H9 (cell line): Measurements from ENCODE around the gene ANKRD52. TPM values are rescaled to one million over a fixed set of nuclear protein-coding genes. Genes with fewer than 3 reads are reported as not detected.
A peak's percentile ranks its signal among the peaks of the same experiment; 100 is the strongest.

Experiments
- DNase-seq: peaks from one replicate; pipeline ENCODE4 v3.0.0-alpha.2; 2017
- H2AFZ ChIP-seq: one replicate; pipeline ENCODE4 v1.6.1; 2013; ENCODE audit warnings: mild to moderate bottlenecking, low read length, control low read depth, moderate library complexity
- H2AK5ac ChIP-seq: 2 replicates; pipeline ENCODE4 v1.6.1; 2013; ENCODE audit warnings: low read length, control low read depth, mixed read lengths; ENCODE audit not compliant: insufficient read length
- H2BK120ac ChIP-seq: one replicate; pipeline ENCODE4 v1.6.1; 2013; ENCODE audit warnings: low read depth, mild to moderate bottlenecking, low read length, control low read depth, inconsistent platforms; ENCODE audit not compliant: poor library complexity, severe bottlenecking
- H2BK12ac ChIP-seq: 2 replicates; pipeline ENCODE4 v1.6.1; 2013; ENCODE audit warnings: low read length, control low read depth, mixed read lengths, low read depth; ENCODE audit not compliant: insufficient read length
- H2BK15ac ChIP-seq: 2 replicates; pipeline ENCODE4 v1.6.1; 2013; ENCODE audit warnings: low read depth, low read length, control low read depth
- H2BK20ac ChIP-seq: one replicate; pipeline ENCODE4 v1.6.1; 2013; ENCODE audit warnings: low read depth, mild to moderate bottlenecking, low read length, control low read depth, inconsistent platforms; ENCODE audit not compliant: poor library complexity, severe bottlenecking
- H2BK5ac ChIP-seq: 2 replicates; pipeline ENCODE4 v1.6.1; 2013; ENCODE audit warnings: low read length, control low read depth, mixed read lengths; ENCODE audit not compliant: insufficient read length
- H3K14ac ChIP-seq: 2 replicates; pipeline ENCODE4 v1.6.1; 2013; ENCODE audit warnings: low read length, control low read depth; ENCODE audit not compliant: insufficient read depth
- H3K18ac ChIP-seq: 2 replicates; pipeline ENCODE4 v1.6.1; 2013; ENCODE audit warnings: low read depth, mild to moderate bottlenecking, mixed read lengths, low read length, control low read depth; ENCODE audit not compliant: insufficient read length
- H3K23ac ChIP-seq: 2 replicates; pipeline ENCODE4 v1.6.1; 2013; ENCODE audit warnings: low read length, control low read depth, mixed read lengths, low read depth; ENCODE audit not compliant: insufficient read length
- H3K23me2 ChIP-seq: 2 replicates; pipeline ENCODE4 v1.6.1; 2013; ENCODE audit warnings: low read depth, mild to moderate bottlenecking, mixed read lengths, low read length, control low read depth; ENCODE audit not compliant: insufficient read length, poor library complexity, severe bottlenecking
- H3K27ac ChIP-seq: 2 replicates; pipeline ENCODE4 v1.5.1; 2013; ENCODE audit warnings: low read length, control low read depth, mixed read lengths, low read depth; ENCODE audit not compliant: insufficient read length
- H3K27me3 ChIP-seq: 2 replicates; pipeline ENCODE4 v1.6.1; 2013; ENCODE audit warnings: low read length, control low read depth, inconsistent platforms; ENCODE audit not compliant: insufficient read depth
- H3K4ac ChIP-seq: 2 replicates; pipeline ENCODE4 v1.6.1; 2013; ENCODE audit warnings: low read depth, mild to moderate bottlenecking, control low read depth, inconsistent platforms, low read length, moderate library complexity
- H3K4me1 ChIP-seq: 2 replicates; pipeline ENCODE4 v1.6.1; 2013; ENCODE audit warnings: low read length, control low read depth, inconsistent platforms; ENCODE audit not compliant: insufficient read depth
- H3K4me2 ChIP-seq: 2 replicates; pipeline ENCODE4 v1.6.1; 2013; ENCODE audit warnings: low read length, control low read depth, mixed read lengths; ENCODE audit not compliant: insufficient read length, insufficient read depth
- H3K56ac ChIP-seq: 2 replicates; pipeline ENCODE4 v1.6.1; 2013; ENCODE audit warnings: low read depth, mild to moderate bottlenecking, mixed read lengths, low read length, control low read depth; ENCODE audit not compliant: insufficient read length
- H3K79me1 ChIP-seq: 2 replicates; pipeline ENCODE4 v1.6.1; 2013; ENCODE audit warnings: low read depth, mild to moderate bottlenecking, moderate library complexity, low read length, control low read depth, inconsistent platforms; ENCODE audit not compliant: insufficient read depth, poor library complexity, severe bottlenecking
- H3K79me2 ChIP-seq: 2 replicates; pipeline ENCODE4 v1.6.1; 2013; ENCODE audit warnings: low read length, control low read depth, inconsistent platforms; ENCODE audit not compliant: insufficient read depth
- H3K9ac ChIP-seq: 2 replicates; pipeline ENCODE4 v1.6.1; 2013; ENCODE audit warnings: low read length, control low read depth, mixed read lengths; ENCODE audit not compliant: insufficient read length; ENCODE audit errors: extremely low read depth
- H3K9me3 ChIP-seq: one replicate; pipeline ENCODE4 v1.6.1; 2013; ENCODE audit warnings: low read depth, low read length, inconsistent platforms; ENCODE audit not compliant: control insufficient read depth
- H3T11ph ChIP-seq: one replicate; pipeline ENCODE4 v1.6.1; 2013; ENCODE audit warnings: mild to moderate bottlenecking, low read length, control low read depth, inconsistent platforms
- H4K20me1 ChIP-seq: one replicate; pipeline ENCODE4 v1.6.1; 2013; ENCODE audit not compliant: control insufficient read depth, insufficient read length, insufficient read depth
- H4K5ac ChIP-seq: 2 replicates; pipeline ENCODE4 v1.6.1; 2013; ENCODE audit warnings: low read depth, mild to moderate bottlenecking, mixed read lengths, low read length, control low read depth; ENCODE audit not compliant: insufficient read length
- H4K8ac ChIP-seq: replicated peaks from 2 replicates; pipeline ENCODE4 v1.6.1; 2013; ENCODE audit warnings: low read length, control low read depth, mixed read lengths, low read depth; ENCODE audit not compliant: insufficient read length
- H4K91ac ChIP-seq: 2 replicates; pipeline ENCODE4 v1.6.1; 2013; ENCODE audit warnings: low read depth, mild to moderate bottlenecking, moderate library complexity, mixed read lengths, low read length, control low read depth; ENCODE audit not compliant: insufficient read length
- H3K27ac Mint-ChIP-seq, 3 experiments: 2 replicates in 2 of 3; 3 replicates in 1 of 3; pipeline ENCODE4 v1.8.0; 2020 to 2021; ENCODE audit warnings: mixed read lengths in 3 of 3, mild to moderate bottlenecking in 1 of 3, moderate library complexity in 1 of 3
- H3K27me3 Mint-ChIP-seq: 2 replicates; pipeline ENCODE4 v1.8.0; 2021; ENCODE audit warnings: low read depth, mild to moderate bottlenecking, moderate library complexity, mixed read lengths
- H3K36me3 Mint-ChIP-seq, 3 experiments: 2 replicates in 2 of 3; 3 replicates in 1 of 3; pipeline ENCODE4 v1.8.0; 2020 to 2021; ENCODE audit warnings: low read depth in 3 of 3, mixed read lengths in 3 of 3; ENCODE audit not compliant: insufficient read depth in 1 of 3
- H3K4me1 Mint-ChIP-seq, 2 experiments: 2 replicates each; pipeline ENCODE4 v1.8.0; 2020; ENCODE audit warnings: mixed read lengths in 2 of 2
- H3K4me3 Mint-ChIP-seq, 2 experiments: 2 replicates in 1 of 2; 3 replicates in 1 of 2; pipeline ENCODE4 v1.8.0; 2020 to 2021; ENCODE audit warnings: mild to moderate bottlenecking in 2 of 2, mixed read lengths in 2 of 2, moderate library complexity in 1 of 2
- H3K9me3 Mint-ChIP-seq, 2 experiments: 2 replicates in 1 of 2; 3 replicates in 1 of 2; pipeline ENCODE4 v1.8.0; 2020; ENCODE audit warnings: mild to moderate bottlenecking in 2 of 2, mixed read lengths in 2 of 2, moderate library complexity in 1 of 2
- WGBS: extraction: QIAGEN DNeasy Blood & Tissue Kit; methylation state at CpG from one replicate; pipeline ENCODE4 v1.1.7; 2013; ENCODE audit warnings: missing lambda C conversion rate, low lambda C conversion rate, mixed read lengths; ENCODE audit not compliant: insufficient read length; ENCODE audit errors: extremely low coverage; 5-methylcytosine and 5-hydroxymethylcytosine counted together
- total RNA-seq: library from RNA; stranded (reverse); gene quantifications from 2 replicates; pipeline ENCODE4 v1.2.1, GENCODE V29; 2021
- TF ChIP-seq, protein P1 (sequence below): fragments of 200-600 bp; sonication (generic); conservative IDR thresholded peaks from 3 replicates; pipeline ENCODE4 v1.8.0; 2021; ENCODE audit warnings: antibody characterized with exemption, mild to moderate bottlenecking

Gene ANKRD52
- total RNA-seq, 1 experiment from 2014 or later: 33.4 TPM

DNA sequence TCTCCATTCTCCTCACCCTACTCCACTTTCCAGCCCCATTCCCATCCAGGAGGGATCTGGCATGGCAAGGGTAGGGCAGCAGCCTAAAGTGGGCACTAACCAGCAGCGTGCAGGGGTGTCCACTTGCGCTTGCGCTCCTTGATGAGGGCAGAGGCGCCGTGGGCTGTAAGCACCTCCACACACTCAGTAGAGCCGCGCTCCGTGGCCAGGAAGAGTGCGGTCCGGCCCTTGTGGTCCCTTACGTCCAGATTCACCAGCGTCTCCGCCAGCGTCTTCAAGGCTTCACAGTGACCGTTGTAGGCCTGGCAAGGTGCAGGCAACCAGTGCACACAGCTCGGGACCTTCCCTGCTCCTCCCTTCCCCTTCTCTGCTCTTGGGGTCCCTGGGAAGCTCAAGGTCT, 10.3 kb downstream of the ANKRD52 start:
- H3K4me2 ChIP-seq: no peak overlapping the region
- H3K4me1 ChIP-seq: no peaks in the 10 kb centered on the region
- H2BK120ac ChIP-seq: no peak overlapping the region
- no peak overlapping the region for H4K91ac ChIP-seq
- no peaks in the 10 kb centered on the region for H3K23me2 ChIP-seq
- Mint-ChIP-seq H3K27me3 (no peaks in the 10 kb centered on the region), H3K9me3 (no peaks in the 10 kb centered on the region; a peak in 1 of 5 replicates), H3K27ac (no peak overlapping the region), H3K36me3 (peaks cover 50 to 87% (median 80%) of the 10 kb centered on the region in 3 experiments; a peak in 6 of 7 replicates), H3K4me1 (no peaks in the 10 kb centered on the region), H3K4me3 (no peak overlapping the region)
- no peak overlapping the region for H3T11ph ChIP-seq
- peak; percentile 27 for DNase-seq
- peaks cover 2% of the 10 kb centered on the region for H4K20me1 ChIP-seq
- H3K18ac ChIP-seq: no peak overlapping the region
- H3K23ac ChIP-seq: no peak overlapping the region
- no peak overlapping the region for H3K4ac ChIP-seq
- TF ChIP-seq, protein P1, sequence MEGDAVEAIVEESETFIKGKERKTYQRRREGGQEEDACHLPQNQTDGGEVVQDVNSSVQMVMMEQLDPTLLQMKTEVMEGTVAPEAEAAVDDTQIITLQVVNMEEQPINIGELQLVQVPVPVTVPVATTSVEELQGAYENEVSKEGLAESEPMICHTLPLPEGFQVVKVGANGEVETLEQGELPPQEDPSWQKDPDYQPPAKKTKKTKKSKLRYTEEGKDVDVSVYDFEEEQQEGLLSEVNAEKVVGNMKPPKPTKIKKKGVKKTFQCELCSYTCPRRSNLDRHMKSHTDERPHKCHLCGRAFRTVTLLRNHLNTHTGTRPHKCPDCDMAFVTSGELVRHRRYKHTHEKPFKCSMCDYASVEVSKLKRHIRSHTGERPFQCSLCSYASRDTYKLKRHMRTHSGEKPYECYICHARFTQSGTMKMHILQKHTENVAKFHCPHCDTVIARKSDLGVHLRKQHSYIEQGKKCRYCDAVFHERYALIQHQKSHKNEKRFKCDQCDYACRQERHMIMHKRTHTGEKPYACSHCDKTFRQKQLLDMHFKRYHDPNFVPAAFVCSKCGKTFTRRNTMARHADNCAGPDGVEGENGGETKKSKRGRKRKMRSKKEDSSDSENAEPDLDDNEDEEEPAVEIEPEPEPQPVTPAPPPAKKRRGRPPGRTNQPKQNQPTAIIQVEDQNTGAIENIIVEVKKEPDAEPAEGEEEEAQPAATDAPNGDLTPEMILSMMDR: no peak
- H3K79me2 ChIP-seq: no peaks in the 10 kb centered on the region
- no peaks in the 10 kb centered on the region for H3K9me3 ChIP-seq
- no peak overlapping the region for H2BK15ac ChIP-seq
- H3K27me3 ChIP-seq: no peaks in the 10 kb centered on the region
- no peak overlapping the region for H4K8ac ChIP-seq
- WGBS: no CpG with 5 or more reads among the region's 16 CpGs
- no peak overlapping the region for H2AFZ ChIP-seq
- no peaks in the 10 kb centered on the region for H3K79me1 ChIP-seq
- no peak overlapping the region for H3K9ac ChIP-seq
- no peak overlapping the region for H3K56ac ChIP-seq
- H4K5ac ChIP-seq: no peak overlapping the region
- H3K14ac ChIP-seq: no peak overlapping the region
- H2BK5ac ChIP-seq: no peak overlapping the region
- H2BK12ac ChIP-seq: no peak overlapping the region
- no peak overlapping the region for H3K27ac ChIP-seq
- H2BK20ac ChIP-seq: no peak overlapping the region
- H2AK5ac ChIP-seq: no peak overlapping the region
